ENCODE results near the gene GRHL1. TPM values are rescaled to one million over a fixed set of nuclear protein-coding genes. Genes with fewer than 3 reads are reported as not detected.

Gene GRHL1, protein sequence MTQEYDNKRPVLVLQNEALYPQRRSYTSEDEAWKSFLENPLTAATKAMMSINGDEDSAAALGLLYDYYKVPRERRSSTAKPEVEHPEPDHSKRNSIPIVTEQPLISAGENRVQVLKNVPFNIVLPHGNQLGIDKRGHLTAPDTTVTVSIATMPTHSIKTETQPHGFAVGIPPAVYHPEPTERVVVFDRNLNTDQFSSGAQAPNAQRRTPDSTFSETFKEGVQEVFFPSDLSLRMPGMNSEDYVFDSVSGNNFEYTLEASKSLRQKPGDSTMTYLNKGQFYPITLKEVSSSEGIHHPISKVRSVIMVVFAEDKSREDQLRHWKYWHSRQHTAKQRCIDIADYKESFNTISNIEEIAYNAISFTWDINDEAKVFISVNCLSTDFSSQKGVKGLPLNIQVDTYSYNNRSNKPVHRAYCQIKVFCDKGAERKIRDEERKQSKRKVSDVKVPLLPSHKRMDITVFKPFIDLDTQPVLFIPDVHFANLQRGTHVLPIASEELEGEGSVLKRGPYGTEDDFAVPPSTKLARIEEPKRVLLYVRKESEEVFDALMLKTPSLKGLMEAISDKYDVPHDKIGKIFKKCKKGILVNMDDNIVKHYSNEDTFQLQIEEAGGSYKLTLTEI
- polyA plus RNA-seq (2013, experiment 1 of 2): 1.8 TPM
- 1.9 TPM for polyA plus RNA-seq (2013, experiment 2 of 2)

DNA sequence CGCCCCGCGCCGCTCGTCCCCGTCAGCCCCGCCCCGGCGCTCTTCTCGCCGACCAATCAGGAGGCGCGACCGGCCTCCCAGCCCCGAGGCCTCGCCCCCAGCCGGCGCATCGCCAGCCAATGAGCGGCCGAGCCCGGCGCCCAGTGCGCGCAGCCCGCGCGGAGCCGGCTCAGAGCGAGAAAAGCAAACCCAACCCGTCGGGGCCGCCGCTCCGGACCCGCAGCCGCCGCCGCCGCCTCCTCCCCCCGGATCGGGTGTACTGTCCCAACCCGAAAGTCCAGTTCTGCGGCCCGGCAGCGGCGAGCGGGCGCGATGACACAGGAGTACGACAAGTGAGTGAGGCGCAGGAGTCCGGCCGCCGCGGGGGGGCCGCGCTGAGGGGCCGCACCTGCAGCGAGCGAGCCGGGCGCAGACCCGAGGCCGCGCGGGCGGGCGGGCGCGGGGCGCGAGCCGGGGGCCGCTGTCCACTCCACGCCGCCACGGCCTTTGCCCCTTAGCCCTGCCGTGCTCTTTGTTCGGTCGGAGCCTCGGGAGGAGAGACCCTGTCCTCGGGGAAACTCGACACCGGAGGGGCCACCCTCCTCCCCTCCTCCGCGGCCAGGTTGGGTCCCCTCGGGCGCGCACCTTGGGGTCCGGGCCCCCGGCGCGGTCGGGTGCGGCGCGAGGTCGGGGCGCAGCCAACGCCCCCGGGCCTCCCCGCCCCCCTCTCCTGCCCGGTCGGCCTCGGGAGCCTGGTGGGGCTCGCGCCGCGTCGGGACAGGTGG, at the start of gene GRHL1:
Gene GRHL1, plus strand, starts transcription at position 172 of the 764 bp plus-strand sequence. Its CDS starts 141 bp downstream, at position 313.
- peak within 1 kb of the TSS; percentile 52 for H3K23ac ChIP-seq (ENCODE audit: low read depth, low read length, poor library complexity)

DNA sequence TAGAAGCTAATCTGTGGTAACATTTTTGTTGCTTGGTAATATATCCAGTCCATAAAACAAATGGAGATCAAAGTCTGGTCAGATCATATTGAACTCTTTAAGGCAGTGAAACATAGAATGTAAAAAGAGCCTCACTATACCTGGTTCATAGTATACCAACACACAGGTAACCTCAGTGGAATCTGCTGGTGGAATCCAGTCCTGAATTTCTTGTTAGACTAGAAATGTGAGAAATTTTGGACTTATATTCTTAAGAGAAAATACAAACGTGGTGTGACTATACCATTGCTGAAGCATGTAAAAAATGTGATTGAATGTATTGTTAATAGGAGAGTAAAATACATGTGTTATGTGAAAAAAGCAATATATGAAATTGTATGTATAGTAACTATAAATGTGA, 46.1 kb upstream of the GRHL1 start:
- H3K23ac ChIP-seq (ENCODE audit: low read depth, low read length, poor library complexity): no peak overlapping the region
- peaks cover 0 to 2% of the 10 kb centered on the region in 2 donors for H3K9me3 ChIP-seq (replicated peaks in 1 of 2; ENCODE audit: control insufficient read depth in 2 of 2, insufficient read depth in 1 of 2, low read depth in 1 of 2, low read length in 2 of 2)
- no peak overlapping the region for H3K4ac ChIP-seq (ENCODE audit: low read length)
- H4K8ac ChIP-seq (ENCODE audit: low read depth, low read length): no peak overlapping the region
- H3K4me3 ChIP-seq (ENCODE audit: low read length in 2 of 2): no peak overlapping the region
- H3K18ac ChIP-seq (ENCODE audit: low read length): no peak overlapping the region
- no peak overlapping the region for H2AK5ac ChIP-seq (ENCODE audit: low read depth, low read length)
- H2BK120ac ChIP-seq (ENCODE audit: low read depth, low read length): no peak overlapping the region
- no peak for DNase-seq (ENCODE audit: low spot score)
- no peak overlapping the region for H3K14ac ChIP-seq (ENCODE audit: low read length)
- H3K27me3 ChIP-seq (ENCODE audit: control insufficient read depth in 3 of 3, insufficient read depth in 3 of 3, low read depth in 1 of 3, low read length in 3 of 3): no peaks in the 10 kb centered on the region
- H4K91ac ChIP-seq (ENCODE audit: low read depth, low read length, poor library complexity): no peak overlapping the region
- H3K4me2 ChIP-seq (ENCODE audit: insufficient read depth, low read length, poor library complexity, severe bottlenecking): no peak overlapping the region
- no peak overlapping the region for H2BK5ac ChIP-seq (ENCODE audit: low read length)
- no CpG with 5 or more reads among the region's 1 CpG for WGBS, 2 donors (ENCODE audit: extremely low coverage in 2 of 2, insufficient read length in 2 of 2, insufficient replicate concordance in 1 of 2)
- H3K36me3 ChIP-seq (replicated peaks in 1 of 2; ENCODE audit: control insufficient read depth in 2 of 2, insufficient read depth in 2 of 2, low read length in 2 of 2): peaks cover 2 to 24% of the 10 kb centered on the region in 2 donors
- no peak overlapping the region for H2BK15ac ChIP-seq (ENCODE audit: low read length)
- H3K9ac ChIP-seq (ENCODE audit: low read depth, low read length, poor library complexity): no peak overlapping the region
- no peaks in the 10 kb centered on the region for H3K79me1 ChIP-seq (ENCODE audit: low read depth, low read length)
- peaks cover 0 to 3% of the 10 kb centered on the region in 2 donors for H3K4me1 ChIP-seq (ENCODE audit: control insufficient read depth in 2 of 2, insufficient read depth in 1 of 2, low read depth in 1 of 2, low read length in 2 of 2)
- H2BK12ac ChIP-seq (ENCODE audit: low read length): no peak overlapping the region
- no peak overlapping the region for H3K27ac ChIP-seq (replicated peaks; ENCODE audit: low read length)
- H2AFZ ChIP-seq (ENCODE audit: low read length): no peak overlapping the region

More for the DNA sequence above, at the start of gene GRHL1:
- no peak within 1 kb of the TSS for H3K27ac ChIP-seq (replicated peaks; ENCODE audit: low read length)
- H3K18ac ChIP-seq (ENCODE audit: low read length): peak within 1 kb of the TSS; percentile 92
- peak; percentile 93 for DNase-seq (ENCODE audit: low spot score)
- H2BK15ac ChIP-seq (ENCODE audit: low read length): peak within 1 kb of the TSS; percentile 20
- H2BK5ac ChIP-seq (ENCODE audit: low read length): no peak within 1 kb of the TSS
- peak within 1 kb of the TSS; percentile 58 for H3K14ac ChIP-seq (ENCODE audit: low read length)
- H3K4me1 ChIP-seq (ENCODE audit: control insufficient read depth in 2 of 2, insufficient read depth in 1 of 2, low read depth in 1 of 2, low read length in 2 of 2): peaks cover 2 to 3% of the 10 kb centered on the region in 2 donors
- H2BK120ac ChIP-seq (ENCODE audit: low read depth, low read length): no peak within 1 kb of the TSS
- H3K4me3 ChIP-seq (ENCODE audit: low read length in 2 of 2): peak within 1 kb of the TSS; percentile 64 to 91
- peak within 1 kb of the TSS; percentile 56 for H2AK5ac ChIP-seq (ENCODE audit: low read depth, low read length)
- no peak within 1 kb of the TSS for H4K91ac ChIP-seq (ENCODE audit: low read depth, low read length, poor library complexity)
- H3K27me3 ChIP-seq (ENCODE audit: control insufficient read depth in 3 of 3, insufficient read depth in 3 of 3, low read depth in 1 of 3, low read length in 3 of 3): peaks cover 4 to 49% (median 26%) of the 10 kb centered on the region in 3 experiments
- no peaks in the 10 kb centered on the region for H3K36me3 ChIP-seq (replicated peaks in 1 of 2; ENCODE audit: control insufficient read depth in 2 of 2, insufficient read depth in 2 of 2, low read length in 2 of 2)
- H3K4ac ChIP-seq (ENCODE audit: low read length): no peak within 1 kb of the TSS
- no peak within 1 kb of the TSS for H4K8ac ChIP-seq (ENCODE audit: low read depth, low read length)
- H3K79me1 ChIP-seq (ENCODE audit: low read depth, low read length): no peaks in the 10 kb centered on the region
- peak within 1 kb of the TSS; percentile 67 for H3K9ac ChIP-seq (ENCODE audit: low read depth, low read length, poor library complexity)
- WGBS, 2 donors (ENCODE audit: extremely low coverage in 2 of 2, insufficient read length in 2 of 2, insufficient replicate concordance in 1 of 2): no CpG with 5 or more reads among the region's 111 CpGs
- H2AFZ ChIP-seq (ENCODE audit: low read length): peak within 1 kb of the TSS; percentile 99
- peak within 1 kb of the TSS; percentile 92 for H3K4me2 ChIP-seq (ENCODE audit: insufficient read depth, low read length, poor library complexity, severe bottlenecking)
- H3K9me3 ChIP-seq (replicated peaks in 1 of 2; ENCODE audit: control insufficient read depth in 2 of 2, insufficient read depth in 1 of 2, low read depth in 1 of 2, low read length in 2 of 2): no peaks in the 10 kb centered on the region
- H2BK12ac ChIP-seq (ENCODE audit: low read length): no peak within 1 kb of the TSS

DNA sequence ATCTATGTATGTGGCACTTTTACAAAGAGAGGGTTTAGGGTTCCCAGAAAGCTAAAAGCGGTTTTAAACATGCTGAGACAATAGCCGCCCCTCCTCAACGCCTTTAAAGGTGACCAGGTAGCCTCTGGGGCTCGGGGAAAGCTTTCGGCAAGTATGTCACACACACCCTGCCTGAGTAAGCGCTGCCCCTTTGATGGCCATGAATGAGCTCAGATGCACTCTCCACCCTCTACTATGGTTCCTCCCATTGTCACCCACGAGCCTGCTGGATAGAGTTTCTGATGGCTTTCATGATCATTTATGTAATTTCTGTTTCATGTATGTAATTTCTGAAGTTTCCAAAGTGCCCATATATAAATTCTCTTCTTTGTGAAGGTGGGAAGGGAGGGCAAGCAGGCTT, 44.1 kb upstream of the GRHL1 start:
- H2AK5ac ChIP-seq (ENCODE audit: low read depth, low read length): no peak overlapping the region
- no CpG with 5 or more reads among the region's 7 CpGs for WGBS, 2 donors (ENCODE audit: extremely low coverage in 2 of 2, insufficient read length in 2 of 2, insufficient replicate concordance in 1 of 2)
- H3K18ac ChIP-seq (ENCODE audit: low read length): peak overlapping the region; percentile 35
- H4K91ac ChIP-seq (ENCODE audit: low read depth, low read length, poor library complexity): no peak overlapping the region
- no peak overlapping the region for H2AFZ ChIP-seq (ENCODE audit: low read length)
- H3K9me3 ChIP-seq (replicated peaks in 1 of 2; ENCODE audit: control insufficient read depth in 2 of 2, insufficient read depth in 1 of 2, low read depth in 1 of 2, low read length in 2 of 2): peaks cover 0 to 2% of the 10 kb centered on the region in 2 donors
- H2BK15ac ChIP-seq (ENCODE audit: low read length): no peak overlapping the region
- H3K4me1 ChIP-seq (ENCODE audit: control insufficient read depth in 2 of 2, insufficient read depth in 1 of 2, low read depth in 1 of 2, low read length in 2 of 2): peaks cover 0 to 2% of the 10 kb centered on the region in 2 donors
- no peaks in the 10 kb centered on the region for H3K27me3 ChIP-seq (ENCODE audit: control insufficient read depth in 3 of 3, insufficient read depth in 3 of 3, low read depth in 1 of 3, low read length in 3 of 3)
- H3K14ac ChIP-seq (ENCODE audit: low read length): no peak overlapping the region
- H3K4me3 ChIP-seq (ENCODE audit: low read length in 2 of 2): no peak overlapping the region
- peaks cover 3 to 35% of the 10 kb centered on the region in 2 donors for H3K36me3 ChIP-seq (replicated peaks in 1 of 2; ENCODE audit: control insufficient read depth in 2 of 2, insufficient read depth in 2 of 2, low read length in 2 of 2)
- H3K4me2 ChIP-seq (ENCODE audit: insufficient read depth, low read length, poor library complexity, severe bottlenecking): no peak overlapping the region
- no peak overlapping the region for H3K9ac ChIP-seq (ENCODE audit: low read depth, low read length, poor library complexity)
- H2BK12ac ChIP-seq (ENCODE audit: low read length): no peak overlapping the region
- H4K8ac ChIP-seq (ENCODE audit: low read depth, low read length): no peak overlapping the region
- H3K27ac ChIP-seq (replicated peaks; ENCODE audit: low read length): no peak overlapping the region
- H3K79me1 ChIP-seq (ENCODE audit: low read depth, low read length): no peaks in the 10 kb centered on the region
- H3K4ac ChIP-seq (ENCODE audit: low read length): no peak overlapping the region
- H2BK120ac ChIP-seq (ENCODE audit: low read depth, low read length): no peak overlapping the region
- H2BK5ac ChIP-seq (ENCODE audit: low read length): peak overlapping the region; percentile 53
- no peak for DNase-seq (ENCODE audit: low spot score)
- no peak overlapping the region for H3K23ac ChIP-seq (ENCODE audit: low read depth, low read length, poor library complexity)
